NOMO-1 treated with DMSO at 0.1 percent for 48 hours (cell line): ENCODE data around the gene WDR6.

Experiments used
- DNase-seq: peaks from one replicate; lab custom pipeline; 2025; ENCODE audit not compliant: unreplicated experiment; lab: John Stamatoyannopoulos, UW

The WDR6 gene, protein sequence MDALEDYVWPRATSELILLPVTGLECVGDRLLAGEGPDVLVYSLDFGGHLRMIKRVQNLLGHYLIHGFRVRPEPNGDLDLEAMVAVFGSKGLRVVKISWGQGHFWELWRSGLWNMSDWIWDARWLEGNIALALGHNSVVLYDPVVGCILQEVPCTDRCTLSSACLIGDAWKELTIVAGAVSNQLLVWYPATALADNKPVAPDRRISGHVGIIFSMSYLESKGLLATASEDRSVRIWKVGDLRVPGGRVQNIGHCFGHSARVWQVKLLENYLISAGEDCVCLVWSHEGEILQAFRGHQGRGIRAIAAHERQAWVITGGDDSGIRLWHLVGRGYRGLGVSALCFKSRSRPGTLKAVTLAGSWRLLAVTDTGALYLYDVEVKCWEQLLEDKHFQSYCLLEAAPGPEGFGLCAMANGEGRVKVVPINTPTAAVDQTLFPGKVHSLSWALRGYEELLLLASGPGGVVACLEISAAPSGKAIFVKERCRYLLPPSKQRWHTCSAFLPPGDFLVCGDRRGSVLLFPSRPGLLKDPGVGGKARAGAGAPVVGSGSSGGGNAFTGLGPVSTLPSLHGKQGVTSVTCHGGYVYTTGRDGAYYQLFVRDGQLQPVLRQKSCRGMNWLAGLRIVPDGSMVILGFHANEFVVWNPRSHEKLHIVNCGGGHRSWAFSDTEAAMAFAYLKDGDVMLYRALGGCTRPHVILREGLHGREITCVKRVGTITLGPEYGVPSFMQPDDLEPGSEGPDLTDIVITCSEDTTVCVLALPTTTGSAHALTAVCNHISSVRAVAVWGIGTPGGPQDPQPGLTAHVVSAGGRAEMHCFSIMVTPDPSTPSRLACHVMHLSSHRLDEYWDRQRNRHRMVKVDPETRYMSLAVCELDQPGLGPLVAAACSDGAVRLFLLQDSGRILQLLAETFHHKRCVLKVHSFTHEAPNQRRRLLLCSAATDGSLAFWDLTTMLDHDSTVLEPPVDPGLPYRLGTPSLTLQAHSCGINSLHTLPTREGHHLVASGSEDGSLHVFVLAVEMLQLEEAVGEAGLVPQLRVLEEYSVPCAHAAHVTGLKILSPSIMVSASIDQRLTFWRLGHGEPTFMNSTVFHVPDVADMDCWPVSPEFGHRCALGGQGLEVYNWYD

DNA sequence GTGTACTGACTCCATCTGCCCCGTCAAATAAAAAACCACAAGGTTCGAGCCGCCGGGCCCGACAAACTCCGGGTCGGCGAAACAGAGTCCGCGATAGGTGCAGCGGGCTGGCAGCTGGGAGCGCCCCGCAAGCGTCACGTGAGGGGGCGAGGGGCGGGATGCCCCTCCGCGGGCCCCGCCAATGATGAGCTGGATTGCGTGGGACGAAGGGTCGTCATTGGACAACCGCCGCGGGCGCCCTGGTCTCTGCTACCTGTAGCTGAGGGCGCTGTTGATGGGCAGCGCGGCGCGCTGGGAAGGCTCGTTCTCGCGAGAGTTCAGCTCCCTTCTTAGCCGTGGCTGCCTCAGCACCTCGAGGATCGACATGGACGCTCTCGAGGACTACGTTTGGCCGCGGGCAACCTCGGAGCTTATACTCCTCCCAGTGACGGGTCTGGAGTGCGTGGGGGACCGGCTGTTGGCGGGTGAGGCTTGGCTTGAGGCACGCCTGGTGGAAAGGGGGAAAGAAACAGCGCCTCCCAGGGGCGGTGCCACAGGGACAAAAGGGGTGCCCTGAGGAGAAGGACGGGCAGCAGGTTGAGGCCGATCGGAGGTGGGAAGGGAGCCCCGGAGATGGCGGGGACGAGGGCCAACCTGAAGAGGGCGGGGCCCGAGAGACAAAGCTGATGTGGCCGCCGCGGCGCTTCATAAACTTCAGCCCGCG, at the start of gene WDR6:
Gene WDR6, plus strand, starts transcription at position 324 of the 703 bp plus-strand sequence. Its CDS starts 41 bp downstream, at position 365.
- peak; percentile 98 for DNase-seq

DNA sequence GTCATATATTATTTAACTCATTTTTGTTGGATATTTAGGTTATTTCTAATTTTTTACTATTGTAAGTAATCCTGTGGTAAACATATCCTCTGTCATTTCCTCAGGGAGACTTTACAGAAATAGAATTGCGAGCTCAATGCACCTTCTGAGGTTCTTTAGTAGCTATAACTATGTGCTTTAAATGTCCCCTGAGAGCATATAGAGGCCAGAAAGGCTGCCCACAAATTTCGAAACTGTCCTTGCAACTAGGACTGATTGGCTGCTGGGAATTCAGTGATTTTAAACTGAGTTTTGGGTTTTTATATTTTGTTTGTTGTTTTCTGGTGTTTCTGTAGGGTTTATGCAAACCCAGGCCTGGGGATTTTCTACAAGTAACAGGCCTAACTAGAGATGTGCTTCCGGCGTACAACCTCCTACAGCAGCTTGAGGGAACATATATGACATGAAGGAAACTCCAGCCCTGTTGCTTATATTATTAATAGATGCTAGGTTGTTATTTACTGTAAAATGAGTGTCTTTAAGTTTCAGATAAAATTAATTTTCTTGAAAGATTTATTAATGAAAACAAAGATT, 46.3 kb upstream of the WDR6 start:
- DNase-seq: peak; percentile 32

DNA sequence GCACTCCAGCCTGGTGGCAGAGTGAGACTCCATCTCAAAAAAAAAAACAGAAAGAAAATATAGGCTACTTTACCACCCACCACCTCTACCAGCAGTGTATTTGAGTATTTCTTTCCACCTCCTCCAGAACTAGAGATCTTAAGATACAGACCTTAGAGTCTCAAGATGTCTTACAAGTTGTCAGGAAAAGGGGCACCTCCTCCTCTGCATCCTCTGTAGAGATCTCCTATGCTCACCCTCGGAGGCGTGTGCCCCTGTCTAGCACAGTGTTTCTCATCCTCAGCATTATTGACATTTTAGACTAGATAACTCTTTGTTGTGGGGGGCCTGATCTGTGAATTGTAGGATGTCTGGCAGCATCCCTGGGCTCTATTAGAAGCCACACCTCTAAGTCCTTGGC, 44.9 kb upstream of the WDR6 start:
- no peak for DNase-seq

DNA sequence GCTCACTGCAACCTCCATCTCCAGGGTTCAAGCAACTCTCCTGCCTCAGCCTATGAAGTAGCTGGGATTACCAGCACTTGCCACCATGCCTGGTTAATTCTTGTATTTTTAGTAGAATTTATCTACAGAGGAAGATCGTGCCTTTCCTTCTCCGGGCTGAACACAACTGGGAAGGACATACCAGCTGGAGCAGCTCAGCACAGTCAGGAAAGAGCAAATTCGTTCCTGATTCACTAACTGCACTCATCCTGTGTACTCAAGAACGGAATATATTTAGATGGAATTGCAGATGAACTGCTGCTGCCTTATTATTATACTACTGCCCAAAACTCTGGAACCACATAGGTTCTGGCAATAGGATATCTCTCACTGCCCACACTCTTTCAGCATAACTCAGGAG, 44.3 kb upstream of the WDR6 start:
- DNase-seq: no peak

DNA sequence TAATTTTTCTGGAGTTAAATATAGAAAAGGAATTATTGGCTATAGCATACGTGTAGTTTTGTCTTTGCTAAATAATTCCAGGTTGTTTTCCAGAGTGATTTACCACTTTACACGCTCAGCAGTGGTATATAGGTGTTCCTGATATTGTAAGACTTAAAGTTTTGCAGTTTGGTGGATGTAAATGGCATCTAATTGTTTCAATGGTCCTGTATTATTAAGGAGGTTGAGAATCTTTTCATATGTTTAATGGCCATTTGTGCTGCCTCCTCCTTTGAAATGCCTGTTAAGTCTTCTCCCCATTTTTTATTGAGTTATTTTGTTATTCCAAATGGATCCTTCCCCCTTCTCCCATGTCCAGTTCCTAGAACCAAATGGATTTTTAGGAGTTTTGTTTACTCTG, 43.6 kb upstream of the WDR6 start:
- no peak for DNase-seq

DNA sequence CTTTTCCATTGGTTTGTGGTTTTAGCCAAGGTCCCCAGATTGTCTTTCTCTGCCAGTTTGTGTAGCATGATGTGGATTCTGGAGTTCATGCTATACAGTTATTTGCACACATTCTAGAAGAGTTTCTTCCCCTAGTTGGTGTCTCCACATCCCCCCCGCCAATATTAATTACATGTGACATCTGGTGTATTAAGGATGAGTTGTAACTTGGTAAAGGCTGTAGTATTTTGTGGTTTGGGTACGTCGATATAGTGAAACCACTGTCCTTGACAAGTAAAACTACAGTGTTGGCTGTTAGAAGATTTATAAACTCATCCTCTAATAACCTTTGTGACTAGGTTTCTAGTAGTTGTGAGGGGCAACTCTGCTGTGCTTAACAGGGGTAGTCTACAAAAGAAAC, 40.8 kb upstream of the WDR6 start:
- DNase-seq: no peak

DNA sequence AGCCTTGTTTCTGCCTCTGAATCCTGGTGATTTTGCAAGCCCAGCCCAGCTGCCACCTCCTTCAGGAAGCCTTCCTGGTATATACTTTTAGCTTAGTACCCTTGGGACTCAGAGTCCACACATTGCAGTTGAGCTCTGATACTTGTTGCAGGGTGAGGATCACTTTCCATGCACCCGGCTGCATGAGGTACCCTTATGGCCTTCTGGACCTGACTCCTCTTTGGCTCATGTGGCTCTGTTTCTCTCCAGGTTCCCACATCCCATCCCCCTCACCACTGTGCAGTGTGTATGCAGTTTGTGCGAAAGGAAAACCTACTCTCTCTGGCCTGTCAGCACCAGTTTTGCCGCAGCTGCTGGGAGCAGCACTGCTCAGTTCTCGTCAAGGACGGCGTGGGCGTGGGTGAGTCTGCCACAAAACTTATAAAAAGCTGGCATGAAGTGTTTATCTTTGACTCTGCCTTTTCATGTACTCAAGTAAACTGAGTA, 40.3 kb upstream of the WDR6 start:
- DNase-seq: no peak

DNA sequence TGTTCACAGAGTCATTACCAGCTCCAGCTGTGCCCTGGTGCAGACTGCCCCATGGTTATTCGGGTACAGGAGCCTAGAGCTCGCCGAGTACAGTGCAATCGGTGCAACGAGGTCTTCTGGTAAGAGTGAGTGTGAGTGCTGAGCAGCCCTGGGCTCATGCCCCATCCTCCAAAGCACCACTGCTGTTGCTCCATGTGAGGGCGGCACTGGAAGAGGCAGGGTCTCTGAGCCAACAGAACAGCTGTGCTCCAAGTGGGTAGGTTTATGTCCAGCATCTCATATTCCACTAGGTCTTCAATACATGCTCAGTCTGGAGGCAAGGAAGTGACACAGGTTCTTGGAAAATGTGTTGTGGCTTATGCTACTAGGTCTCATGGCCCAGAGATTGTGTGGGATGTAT, 36.6 kb upstream of the WDR6 start:
- DNase-seq: no peak

DNA sequence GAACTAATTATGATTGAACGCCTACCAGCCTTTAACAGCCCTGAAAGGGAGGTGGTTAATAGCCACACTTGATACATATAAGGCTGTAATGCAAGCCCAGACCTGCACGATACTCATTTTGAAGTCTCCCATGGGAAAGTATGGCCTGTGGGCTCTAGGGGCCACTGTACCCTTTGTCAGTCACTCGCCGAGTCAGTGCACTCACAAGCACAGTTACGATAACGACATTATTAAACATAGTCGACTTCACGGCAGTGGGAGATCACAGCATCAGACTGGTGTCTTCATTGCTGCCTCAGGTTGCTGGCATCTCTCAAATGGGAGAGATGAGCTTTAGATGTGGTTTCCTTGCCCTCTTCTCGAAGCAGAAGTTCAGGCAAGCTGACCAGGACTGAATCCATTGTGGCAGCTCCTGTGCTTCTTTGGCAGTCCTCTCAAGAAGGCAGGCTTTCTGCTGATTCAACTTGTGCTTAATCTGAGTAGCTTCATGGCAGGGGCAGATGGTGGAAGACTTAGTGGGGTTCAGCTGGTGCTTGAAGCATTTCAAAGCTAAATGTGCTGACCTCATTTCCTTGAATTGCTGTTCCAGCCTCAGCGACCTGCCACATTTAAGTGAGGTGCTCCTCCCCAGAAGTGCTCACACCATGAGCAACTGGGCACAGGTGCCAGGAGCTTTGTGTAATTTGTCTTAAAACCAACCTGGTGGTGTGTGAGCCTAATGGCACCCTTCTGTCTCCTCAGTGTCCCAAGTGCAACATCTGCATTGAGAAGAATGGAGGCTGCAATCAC, 32.9 kb upstream of the WDR6 start:
- DNase-seq: no peak

DNA sequence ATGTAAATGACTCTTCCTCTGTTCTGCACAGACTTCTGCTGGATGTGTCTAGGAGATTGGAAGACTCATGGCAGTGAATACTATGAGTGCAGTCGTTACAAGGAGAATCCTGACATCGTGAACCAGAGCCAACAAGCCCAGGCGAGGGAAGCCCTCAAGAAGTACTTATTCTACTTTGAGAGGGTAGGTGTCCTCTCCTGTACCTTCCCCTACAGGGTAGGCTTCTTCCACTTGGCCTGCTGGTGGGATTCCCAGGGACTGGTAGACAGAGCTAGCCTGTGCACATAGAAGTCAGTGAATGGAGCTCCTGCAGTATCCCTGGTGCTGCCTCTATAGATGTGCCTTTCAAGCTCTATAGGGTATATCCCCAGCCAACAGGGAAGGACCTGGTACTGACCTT, 27.7 kb upstream of the WDR6 start:
- no peak for DNase-seq

DNA sequence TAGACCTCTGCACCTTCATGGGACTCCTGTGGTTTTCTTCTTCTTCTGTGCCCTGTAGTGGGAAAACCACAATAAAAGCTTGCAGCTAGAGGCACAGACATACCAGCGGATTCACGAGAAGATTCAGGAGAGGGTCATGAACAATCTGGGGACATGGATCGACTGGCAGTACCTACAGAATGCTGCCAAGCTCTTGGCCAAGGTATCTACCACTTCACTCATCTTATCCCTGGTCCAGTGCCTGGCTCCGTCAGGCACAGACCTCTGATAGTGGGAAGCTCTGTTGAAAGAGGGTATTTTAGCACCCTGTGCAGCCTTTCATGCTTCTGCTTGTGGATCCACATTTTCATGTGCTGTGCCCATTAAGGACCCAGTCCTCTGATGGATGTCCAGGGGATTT, 26.9 kb upstream of the WDR6 start:
- DNase-seq: no peak

DNA sequence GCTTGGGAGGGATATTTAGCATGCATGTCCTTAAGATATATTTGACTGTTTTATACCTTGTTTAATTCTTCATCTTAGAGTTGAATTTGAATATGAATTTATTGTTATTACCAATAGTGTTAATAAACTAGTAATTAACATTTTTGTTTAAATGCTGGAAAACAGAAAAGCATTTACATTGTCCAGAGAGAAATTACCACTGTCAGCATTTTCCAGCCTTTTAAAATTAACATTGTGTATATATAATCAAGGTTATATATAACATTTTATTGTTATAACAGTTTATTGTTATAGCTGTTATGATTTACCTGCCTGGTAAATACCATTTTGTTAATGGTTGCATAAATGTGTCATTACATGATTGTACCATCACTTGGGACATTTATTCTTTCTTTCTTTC, 25.2 kb upstream of the WDR6 start:
- no peak for DNase-seq

DNA sequence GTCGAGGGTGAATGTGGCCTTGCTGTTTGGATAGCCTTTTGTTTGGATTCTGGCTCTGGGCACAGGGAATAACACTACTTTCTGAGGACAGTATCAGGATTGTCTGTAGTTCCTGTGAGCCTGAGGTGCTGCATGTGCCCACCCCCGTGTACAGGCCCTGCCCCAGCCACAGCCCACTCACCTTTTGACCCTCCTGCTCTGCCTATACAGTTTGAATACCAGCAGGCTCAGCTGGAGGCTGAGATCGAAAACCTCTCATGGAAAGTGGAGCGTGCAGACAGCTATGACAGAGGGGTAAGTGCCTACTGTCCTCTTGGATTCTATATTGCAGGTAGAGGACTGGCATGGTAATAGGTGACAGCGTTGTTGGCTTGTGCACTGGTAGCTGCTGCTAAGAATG, 24.5 kb upstream of the WDR6 start:
- DNase-seq: no peak

DNA sequence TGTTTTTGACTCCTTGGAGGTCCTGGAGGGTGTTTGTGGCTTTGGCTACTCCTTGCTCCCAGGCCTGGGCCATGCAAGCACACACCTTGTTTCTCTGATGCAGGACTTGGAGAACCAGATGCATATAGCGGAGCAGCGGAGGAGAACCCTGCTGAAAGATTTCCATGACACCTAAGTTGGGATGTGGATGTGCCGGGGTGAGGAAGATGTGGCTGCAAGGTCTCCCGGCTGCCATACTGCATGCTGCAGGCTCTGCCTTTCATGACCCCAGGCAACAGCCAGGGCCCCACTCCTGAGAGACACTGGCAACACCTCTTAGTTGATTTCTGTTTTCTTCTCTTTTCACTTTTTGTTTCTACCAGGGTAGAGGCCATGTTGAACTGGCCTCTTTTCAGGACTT, 24.1 kb upstream of the WDR6 start:
- no peak for DNase-seq

DNA sequence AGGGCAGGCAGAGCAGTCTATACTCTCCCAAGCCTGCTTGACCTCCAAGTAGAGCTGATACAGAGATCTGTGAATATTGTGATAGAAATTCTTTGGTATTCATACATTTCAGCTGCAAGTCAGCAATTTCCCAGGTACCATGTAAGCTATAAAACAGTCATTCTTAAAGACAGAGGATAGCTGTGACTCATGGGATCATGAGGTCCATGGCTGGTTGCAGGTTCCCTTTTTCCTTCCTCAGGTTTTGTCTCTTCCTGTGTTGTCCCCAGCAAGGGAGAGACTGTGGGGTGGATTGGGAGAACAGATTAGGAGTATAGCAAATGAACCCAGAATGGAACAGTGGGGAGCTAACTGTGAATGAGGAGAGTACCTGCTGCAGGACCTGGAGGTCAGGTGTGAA, 22.5 kb upstream of the WDR6 start:
- no peak for DNase-seq

DNA sequence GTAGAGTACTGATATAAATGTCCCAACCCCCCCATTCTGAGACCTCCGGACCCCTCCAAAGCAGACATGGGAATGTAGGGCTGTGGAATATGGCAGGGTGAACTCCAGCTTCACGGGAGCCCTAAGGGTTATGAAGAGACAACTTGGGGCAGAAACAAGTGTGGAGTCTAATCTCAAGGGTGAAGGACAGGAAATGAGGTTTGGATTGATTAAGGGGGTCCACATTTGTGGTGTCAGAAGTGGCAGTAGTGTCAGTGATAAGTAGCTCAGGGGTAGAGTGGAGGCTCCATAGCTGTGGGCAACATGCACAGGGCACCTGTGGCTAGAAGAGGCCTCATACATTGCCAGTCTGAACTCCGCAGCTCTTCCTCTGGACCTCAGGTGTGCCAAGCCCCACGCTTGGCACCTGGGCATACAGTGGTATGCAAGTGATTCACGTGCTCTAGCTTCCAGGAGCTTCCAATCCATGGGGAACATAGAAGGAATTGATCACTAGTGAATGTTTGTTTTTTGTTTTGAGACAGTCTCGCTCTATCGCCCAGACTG, 21.3 kb upstream of the WDR6 start:
- DNase-seq: no peak

DNA sequence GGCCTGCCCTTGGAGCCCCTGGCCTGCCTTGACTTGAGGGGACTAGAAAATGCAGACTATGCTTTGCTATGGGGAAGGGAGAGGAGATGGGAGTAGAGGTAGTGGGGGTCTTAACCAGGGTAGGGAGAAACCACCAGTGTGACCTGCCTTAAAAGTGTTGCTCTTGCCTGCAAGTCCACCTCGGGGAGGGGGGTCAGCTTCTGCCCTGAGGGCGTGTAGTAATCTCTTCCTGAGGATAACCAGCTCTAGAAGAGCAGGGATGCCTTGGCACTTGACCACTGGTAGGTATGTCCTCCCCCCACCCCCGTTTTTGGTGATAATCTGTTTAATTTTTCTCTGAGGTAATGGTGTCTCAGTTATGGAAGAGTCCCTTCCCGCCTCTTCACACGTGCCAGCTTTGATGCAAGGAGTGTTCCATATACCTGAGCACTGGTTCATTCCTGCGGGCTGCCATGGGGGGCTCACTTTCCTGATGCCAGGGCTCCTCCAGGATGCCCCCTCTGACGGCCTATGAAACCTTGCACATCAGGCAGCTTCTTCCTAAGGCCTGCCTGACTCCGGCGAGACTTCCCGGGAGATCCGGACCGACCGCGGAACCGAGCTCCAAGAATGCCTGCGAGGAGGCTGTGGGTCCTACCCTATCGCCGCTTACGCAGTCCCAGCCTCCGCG, 17.9 kb upstream of the WDR6 start:
- no peak for DNase-seq

DNA sequence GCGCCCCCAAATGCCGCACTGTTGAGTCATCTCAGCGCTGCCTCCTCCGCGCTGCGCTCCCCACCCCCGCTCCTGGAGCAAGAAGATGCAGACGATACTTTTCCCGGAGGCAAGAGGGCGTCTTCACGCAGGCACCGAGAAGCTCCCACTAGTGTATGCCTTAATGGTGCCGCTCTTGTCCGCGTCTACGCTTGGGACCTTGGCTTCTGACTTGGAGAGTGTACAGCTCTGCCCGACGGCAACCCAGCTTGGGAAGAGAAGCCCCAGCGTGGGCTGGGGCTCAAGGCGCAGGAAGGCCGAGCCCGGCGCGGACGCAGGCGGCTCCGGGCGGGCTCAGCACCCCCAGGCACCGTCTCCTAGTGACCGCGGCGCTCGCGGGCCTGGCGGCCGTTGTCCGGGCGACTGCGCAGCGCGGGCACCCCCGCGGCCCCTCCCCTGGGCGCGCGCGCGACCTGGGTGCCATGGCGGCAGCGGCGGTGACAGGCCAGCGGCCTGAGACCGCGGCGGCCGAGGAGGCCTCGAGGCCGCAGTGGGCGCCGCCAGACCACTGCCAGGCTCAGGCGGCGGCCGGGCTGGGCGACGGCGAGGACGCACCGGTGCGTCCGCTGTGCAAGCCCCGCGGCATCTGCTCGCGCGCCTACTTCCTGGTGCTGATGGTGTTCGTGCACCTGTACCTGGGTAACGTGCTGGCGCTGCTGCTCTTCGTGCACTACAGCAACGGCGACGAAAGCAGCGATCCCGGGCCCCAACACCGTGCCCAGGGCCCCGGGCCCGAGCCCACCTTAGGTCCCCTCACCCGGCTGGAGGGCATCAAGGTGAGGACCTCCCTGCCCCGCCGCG, 17.2 kb upstream of the WDR6 start, which contains the start of gene P4HTM:
Gene P4HTM, plus strand, starts transcription at position 446 of the 840 bp plus-strand sequence. Its CDS starts 16 bp downstream, at position 462.
- DNase-seq: peak; percentile 64
